AG09309 (cell line): ENCODE measurements around the gene CACNA1C.

ENCODE experiments used
- DNase-seq: peaks from one replicate; pipeline ENCODE4 v3.0.0-alpha.2; 2010; ENCODE audit warnings: low read depth
- H3K4me3 ChIP-seq: 2 replicates; pipeline ENCODE4 v1.5.1; 2011; ENCODE audit warnings: mild to moderate bottlenecking, low read depth, low read length, moderate library complexity; ENCODE audit not compliant: control insufficient read depth
- TF ChIP-seq, protein P1 (sequence below): IDR thresholded peaks from 2 replicates; pipeline ENCODE4 v1.5.1; 2011; ENCODE audit warnings: mild to moderate bottlenecking, low read depth, low read length, inconsistent platforms; ENCODE audit not compliant: insufficient read depth, control insufficient read depth; ENCODE audit errors: missing control alignments

Gene CACNA1C

DNA sequence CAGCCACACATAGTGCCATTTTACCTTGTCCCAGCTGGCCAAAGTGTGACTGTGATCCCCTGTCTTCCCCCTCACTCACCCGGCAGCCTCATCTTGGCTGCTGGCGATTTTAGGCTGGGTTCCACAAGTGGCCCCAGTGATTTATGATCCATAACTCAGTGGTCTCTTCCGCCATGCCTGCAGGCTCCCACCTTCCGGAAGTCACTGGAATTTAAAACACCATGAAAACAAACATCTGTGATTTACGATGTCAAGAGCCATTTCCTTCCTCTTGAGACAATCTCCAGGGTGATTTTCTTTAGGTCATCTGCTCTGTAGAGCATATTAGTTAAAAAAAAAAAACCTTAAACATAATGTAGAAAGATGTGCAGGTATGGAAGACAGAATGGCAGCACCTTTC is 282.3 kb downstream of the CACNA1C start:
- no peak for DNase-seq
- H3K4me3 ChIP-seq = no peak overlapping the region
- TF ChIP-seq, protein P1, sequence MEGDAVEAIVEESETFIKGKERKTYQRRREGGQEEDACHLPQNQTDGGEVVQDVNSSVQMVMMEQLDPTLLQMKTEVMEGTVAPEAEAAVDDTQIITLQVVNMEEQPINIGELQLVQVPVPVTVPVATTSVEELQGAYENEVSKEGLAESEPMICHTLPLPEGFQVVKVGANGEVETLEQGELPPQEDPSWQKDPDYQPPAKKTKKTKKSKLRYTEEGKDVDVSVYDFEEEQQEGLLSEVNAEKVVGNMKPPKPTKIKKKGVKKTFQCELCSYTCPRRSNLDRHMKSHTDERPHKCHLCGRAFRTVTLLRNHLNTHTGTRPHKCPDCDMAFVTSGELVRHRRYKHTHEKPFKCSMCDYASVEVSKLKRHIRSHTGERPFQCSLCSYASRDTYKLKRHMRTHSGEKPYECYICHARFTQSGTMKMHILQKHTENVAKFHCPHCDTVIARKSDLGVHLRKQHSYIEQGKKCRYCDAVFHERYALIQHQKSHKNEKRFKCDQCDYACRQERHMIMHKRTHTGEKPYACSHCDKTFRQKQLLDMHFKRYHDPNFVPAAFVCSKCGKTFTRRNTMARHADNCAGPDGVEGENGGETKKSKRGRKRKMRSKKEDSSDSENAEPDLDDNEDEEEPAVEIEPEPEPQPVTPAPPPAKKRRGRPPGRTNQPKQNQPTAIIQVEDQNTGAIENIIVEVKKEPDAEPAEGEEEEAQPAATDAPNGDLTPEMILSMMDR = no peak

DNA sequence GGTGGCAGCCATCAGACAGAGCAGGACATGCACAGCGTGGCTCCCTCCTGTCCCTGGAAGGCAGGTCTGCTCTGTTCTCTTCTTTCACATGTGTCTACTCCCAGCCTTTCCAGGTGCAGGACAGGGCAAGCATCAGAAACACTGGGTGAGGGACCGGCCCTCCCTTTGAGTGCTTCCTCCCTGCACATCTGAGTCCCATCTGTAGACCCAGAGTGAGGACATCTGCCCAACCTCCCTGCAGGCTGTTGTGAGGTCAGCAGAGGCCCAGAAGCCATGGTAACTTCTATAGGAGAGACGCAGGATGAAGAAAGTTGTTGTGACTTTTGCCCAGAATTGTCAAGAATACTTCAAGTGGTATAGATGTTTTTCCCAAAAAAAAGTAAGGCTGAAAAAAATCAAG is 282.7 kb downstream of the CACNA1C start:
- H3K4me3 ChIP-seq = no peak overlapping the region
- TF ChIP-seq, protein P1 = no peak
- DNase-seq = no peak

DNA sequence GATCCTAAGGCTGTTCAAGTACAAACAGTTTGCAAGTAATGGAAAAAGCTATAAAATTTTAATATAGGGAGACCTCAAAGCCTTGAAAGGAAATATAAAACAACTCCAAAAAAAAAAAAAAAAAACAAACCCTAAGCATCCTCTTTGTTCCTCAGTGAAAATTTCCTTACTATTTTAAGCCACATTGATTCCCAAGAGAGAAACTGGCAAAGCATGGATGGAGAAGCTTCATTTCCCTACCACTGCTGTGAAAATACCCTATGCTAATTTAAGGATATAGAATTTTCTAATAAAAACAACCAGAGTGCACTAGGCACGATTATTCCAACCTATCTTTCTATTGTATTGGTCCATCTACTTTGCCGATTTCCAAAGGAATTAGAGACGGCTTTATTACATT is 283.1 kb downstream of the CACNA1C start:
- no peak for DNase-seq
- TF ChIP-seq, protein P1 = no peak
- H3K4me3 ChIP-seq = no peak overlapping the region

DNA sequence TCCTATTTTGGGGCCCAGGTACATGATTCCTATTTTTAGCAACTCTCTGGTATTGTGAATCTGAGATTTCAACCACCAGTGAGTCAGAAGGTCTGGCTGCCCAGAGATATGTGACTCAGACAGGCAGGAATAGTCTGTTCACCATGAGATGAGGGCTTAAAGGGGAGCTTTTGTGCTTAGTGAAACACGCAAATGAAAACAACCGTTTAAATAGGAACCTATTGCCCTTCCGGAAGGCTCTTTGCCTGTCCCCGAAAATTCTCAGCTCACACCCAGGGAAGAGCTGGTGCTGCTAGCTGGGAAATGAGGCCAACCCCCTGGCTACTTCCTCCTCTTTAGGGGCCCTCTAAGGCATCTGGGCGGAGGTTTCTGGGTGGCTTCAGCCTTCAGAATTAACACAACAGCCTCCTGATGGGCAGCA is 283.6 kb downstream of the CACNA1C start:
- no peak overlapping the region for H3K4me3 ChIP-seq
- peak; percentile 91 for DNase-seq
- TF ChIP-seq, protein P1 = no peak

DNA sequence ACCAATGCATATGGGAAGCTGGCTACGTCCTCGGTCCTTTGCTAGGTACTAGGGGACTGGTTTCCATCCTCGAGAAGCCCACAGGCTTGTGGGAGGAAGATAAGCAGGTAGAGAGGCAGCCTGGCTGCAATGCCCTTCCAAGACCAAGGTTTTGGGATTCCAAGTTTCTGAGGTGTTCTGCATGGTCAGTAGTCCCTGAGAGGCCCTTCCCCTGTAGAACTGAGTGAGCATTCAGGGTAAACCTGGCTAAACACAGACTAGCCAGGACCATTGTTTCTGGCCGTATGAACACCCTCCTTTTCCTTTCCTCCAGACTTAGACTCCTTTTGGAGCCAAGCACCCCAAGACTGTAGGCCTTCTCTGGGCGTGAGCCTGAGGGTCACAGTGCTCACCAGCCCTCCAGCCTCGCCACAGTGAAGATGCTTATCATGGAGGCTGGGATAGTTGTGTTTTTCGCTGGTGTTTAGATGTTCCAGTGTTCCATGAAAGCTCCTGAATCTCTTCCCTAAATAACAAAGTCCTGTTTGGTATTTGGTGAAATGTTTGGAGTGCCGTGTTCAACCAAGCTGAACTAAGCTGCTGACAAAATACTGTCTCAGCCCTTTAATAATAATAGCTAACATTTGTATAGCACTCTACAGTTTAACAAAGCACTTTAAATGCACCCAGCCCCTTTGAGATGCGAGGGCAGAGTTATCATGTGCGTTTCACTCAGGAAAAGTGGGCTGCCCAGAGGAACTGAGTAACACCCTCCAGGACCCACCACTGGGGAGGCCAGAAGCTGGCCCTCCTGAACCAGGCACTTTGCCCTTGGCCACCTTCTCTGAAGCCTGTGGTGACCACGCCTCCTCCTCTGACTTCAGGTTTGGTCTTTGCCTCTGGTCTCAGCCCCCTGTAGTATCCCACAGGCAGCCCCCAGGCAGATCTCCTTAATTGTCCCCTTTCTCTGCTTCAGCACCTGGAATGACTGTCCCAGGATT is 284.5 kb downstream of the CACNA1C start:
- TF ChIP-seq, protein P1 = no peak
- no peak overlapping the region for H3K4me3 ChIP-seq
- DNase-seq = no peak

DNA sequence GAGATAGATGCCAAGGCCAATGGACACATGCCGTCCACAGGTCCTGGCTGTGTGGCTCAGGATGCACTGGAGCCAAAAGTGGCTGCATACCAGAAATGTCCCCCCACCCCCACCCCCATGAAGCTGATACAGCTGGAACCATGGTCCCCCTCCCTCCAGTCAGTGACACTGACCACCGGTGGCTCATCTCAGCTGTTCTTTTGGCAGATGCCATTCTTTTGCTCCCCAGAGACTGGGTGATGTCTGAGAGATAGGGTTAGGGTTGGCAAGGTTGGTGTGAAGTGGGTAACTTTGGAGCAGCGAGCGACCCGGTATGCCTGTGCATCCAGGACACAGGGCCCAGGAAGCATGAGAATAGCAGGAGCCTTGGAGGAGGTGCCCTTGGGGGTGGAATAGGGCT is 285.6 kb downstream of the CACNA1C start:
- H3K4me3 ChIP-seq = no peak overlapping the region
- DNase-seq = no peak
- TF ChIP-seq, protein P1 = no peak
